T-helper 1 cell (primary cell): ENCODE results near the gene FKBP5.
A peak's percentile ranks its signal among the peaks of the same experiment; 100 is the strongest.
"Not testable (repeated sequence)": the region's sequence is repeated elsewhere in the genome, so short reads cannot be mapped to it uniquely, and the experiment has no call there.

Source experiments
- DNase-seq, 5 donors: peaks; one replicate each; pipeline ENCODE4 v3.0.0-alpha.2; 2012 to 2020

The FKBP5 gene

DNA sequence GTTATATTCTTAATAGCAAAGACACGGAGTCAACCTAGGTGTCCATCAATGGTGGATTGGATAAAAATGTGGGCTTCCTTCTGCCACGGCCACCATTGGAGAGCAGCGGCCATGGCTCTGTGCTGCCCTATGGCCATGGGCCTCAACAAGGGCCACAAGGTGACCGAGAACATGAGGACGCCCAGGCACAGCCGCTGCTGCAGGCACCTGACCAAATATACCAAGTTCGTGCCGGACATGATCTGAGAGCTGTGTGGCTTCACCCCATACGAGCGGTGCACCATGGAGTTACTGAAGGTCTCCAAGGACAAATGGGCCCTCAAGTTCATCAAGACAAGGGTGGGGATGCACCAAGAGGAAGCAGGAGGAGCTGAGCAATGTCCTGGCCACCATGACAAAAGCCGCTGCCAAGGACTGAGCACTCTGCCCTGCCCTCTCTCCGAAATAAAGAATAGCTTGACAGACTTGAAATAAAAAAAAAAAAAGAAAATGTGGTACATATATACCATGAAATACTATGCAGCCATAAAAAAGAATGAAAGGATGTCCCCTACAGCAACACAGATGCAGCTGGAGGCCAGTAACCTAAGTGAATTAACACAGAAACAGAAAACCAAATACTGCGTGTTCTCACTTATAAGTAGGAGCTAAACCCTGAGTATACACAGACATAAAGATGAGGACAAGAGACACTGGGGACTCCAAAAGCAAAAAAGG is 81.0 kb downstream of the FKBP5 start:
- DNase-seq, result no peak

GRCh38 chr6:35605600-35605999 is 83.1 kb downstream of the FKBP5 start:
- no peak for DNase-seq

DNA sequence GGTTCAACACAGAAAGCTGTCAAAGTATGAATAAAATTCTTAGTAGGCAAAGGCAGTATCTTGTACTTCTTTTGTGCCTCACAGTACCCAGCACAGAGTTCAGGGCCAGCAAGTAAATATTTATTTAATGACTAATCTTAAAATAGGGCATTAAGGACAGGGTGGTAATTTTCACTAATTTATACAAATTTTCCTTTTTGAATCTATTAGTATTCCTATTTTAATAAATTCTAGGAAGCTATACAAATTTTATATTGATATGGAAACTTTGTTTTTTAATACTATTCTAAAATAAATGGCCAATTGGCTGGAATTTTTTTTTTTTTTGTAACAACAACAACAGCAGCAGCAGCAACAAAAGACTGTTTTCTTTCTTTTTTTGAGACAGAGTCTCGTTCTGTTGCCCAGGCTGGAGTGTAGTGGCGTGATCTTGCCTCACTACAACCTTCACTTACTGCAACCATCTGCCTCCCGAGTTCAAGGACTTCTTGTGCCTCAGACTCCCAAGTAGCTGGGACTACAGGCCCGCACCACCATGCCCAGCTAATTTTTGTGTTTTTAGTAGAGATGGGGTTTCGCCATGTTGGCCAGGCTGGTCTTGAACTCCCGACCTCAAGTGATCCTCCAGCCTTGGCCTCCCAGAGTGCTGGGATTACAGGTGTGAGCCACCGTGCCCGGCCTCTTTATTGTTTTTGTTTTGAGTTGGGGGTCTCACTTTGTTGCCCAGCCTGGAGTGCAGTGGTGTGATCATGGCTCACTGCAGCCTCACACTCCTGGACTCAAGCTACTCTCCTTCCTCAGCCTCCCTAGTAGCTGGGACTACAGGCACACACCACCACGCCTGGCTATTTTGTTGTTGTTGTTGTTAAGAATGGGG is 85.2 kb downstream of the FKBP5 start:
- no peak for DNase-seq

DNA sequence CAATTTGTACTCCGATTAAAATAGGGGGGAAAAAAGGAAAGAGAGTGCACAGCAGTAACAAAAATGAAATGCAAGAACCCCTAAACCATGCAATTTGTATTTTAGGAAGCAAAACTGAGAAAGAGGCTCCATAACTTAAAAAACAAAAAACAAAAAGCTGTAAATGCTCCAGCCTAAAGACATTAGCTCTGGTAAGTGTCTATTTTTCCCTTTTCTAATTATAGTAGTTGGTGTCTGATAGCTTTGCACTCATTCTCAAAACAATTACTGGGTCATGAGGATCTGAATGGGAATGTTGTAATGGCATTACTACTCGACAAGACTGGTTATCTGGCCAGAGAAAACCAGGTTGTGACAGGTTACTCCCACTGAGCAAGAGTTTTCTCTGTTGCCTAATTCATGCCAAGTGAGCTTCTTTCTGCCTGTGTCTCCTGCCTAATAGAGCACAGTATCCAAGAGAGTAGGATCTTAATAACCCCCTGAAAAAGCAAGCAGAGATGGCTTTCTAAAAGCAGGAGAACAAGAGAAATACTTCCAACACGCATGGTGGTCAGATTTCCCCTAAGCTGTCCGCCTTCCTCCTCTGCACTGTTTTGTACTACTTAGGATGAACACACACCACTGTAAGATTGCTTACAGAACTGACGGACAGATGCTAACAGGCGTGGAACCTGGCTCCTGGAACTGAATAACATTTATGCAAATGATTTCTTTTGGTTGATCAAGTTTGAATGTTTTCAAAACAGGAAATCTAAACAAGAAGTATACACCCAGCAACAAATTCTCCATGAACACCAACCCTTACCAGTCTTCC is 86.4 kb downstream of the FKBP5 start:
- DNase-seq, result peak in 1 of 5 donors; percentile 33

DNA sequence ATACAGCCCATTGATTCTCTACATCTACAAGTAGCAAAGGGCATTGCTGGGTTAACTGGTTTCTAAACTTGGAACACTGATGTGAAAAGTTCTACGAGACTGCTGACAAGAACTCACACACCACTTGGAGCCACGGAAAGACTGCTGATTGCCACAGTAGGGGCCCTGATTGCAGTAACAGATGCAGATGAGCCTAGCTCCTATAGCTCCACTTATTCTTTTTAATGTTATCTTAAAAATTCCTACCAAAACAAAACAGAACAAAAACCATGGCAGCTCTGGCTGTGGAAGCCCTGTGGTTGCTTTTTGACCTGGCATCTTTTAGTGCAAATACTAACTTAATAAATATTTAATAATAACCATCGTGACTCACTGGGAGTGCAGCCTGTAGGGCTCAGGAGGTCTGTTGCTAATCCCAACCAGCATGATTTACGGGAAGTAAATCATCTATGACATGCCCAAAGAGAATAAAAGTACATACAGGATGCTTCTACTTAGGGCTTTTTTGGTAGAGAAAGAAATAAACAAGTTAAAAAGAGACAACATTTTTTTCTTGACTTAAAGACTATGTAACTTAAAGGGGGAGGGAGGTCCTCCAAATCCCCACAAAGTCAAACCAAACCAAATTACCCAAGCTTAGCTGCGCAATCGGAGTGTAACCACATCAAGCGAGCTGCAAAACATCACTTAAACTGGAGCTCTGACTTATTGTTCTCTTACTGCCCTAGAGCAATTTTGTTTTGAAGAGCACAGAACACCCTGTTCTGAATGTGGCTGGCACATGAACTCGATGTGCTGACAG is 87.2 kb downstream of the FKBP5 start:
- DNase-seq, result peak; percentile 19 to 81 (median 57)

DNA sequence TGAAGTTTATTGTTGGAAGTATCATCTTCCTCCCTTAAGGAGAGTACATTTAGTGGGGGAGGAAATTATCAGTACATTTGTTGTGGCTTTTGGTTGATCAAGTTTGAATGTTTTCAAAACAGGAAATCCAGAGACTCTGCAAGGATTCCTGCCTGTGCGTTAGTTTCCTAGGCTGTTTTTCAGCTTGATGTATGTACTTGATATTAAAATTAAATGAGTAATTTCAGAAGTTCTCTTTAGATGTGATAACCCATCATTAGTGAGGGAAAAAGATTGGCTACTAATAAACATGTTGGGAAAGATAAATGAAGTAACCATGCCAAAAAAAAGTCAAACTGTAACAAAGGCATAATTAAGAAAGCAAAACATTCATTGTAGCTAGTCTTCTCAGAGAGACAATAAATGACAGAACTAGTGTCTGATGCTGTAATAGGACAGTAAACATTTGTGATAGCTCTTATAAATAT is 88.0 kb downstream of the FKBP5 start:
- no peak for DNase-seq

- DNase-seq, result no peak
Observed at GRCh38 chr6:35599761-35600658, 88.7 kb downstream of the FKBP5 start.

GRCh38 chr6:35598621-35599020 is 90.1 kb downstream of the FKBP5 start:
- DNase-seq, result not testable (repeated sequence)

GRCh38 chr6:35596448-35597442 is 92.0 kb downstream of the FKBP5 start:
- DNase-seq, result no peak

- no peak for DNase-seq
Observed at GRCh38 chr6:35594503-35595186, 94.1 kb downstream of the FKBP5 start.

DNA sequence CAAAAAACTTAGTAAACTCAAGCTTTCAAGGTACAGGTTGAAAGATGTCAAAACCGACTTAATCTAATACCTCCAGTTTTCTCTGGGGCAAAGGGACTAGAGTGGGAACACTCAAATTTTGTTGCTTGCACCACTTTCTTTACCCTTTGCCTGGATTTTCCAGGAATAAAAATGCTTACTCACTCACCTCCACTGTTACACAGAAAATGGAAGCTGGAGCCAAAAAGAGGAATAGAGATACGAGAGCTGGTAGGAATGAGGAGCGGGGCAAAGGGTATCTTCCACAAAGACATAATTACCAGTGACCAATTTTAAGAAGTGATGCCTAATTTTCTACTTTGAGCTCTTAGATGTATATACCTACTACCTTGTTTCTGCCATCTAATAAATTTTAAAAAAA is 96.5 kb downstream of the FKBP5 start:
- DNase-seq, result no peak

DNA sequence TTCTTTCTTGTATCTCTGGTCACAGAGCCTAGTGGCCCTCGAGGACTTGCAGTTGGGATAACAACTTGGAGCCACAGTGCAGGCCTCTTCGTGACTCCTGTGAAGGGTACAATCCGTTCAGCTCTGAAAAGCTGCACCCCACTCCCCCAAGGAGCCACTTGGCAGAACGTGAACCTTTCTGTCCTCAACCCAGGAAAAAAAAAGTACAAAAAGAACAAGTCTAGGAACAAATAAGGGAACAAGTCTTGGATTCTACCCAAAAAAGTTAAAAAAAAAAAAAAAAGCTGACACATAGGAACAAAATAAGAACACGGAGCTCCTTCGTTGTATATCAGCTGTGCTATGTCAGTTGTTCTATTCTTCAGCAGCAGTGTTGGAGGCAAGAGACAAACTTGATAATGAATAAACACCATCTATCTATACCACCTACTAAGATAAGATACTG is 98.1 kb downstream of the FKBP5 start:
- DNase-seq, result no peak

GRCh38 chr6:35589904-35590303 is 98.8 kb downstream of the FKBP5 start:
- DNase-seq, result no peak

- DNase-seq, result no peak
Observed at GRCh38 chr6:35589201-35589739, 99.4 kb downstream of the FKBP5 start.

DNA sequence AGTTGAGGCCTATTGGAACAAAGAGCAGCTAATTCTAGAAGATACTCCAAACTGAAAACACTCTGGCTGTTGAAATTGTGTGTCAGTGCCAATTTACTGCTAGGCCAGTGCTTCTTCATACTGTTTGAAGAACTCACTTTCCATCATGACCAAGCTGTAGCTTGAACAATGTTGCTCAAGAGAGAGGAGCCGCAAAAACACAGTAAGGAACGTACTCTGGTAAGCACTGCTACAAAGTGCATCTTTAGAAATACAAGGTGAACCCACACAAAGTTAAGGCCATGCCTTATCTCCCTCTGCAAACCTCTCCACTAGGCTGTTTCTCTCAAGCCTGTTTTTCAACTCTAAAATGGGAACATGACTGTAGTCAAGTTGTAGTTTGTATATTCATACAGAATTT is 101.5 kb downstream of the FKBP5 start:
- no peak for DNase-seq

DNA sequence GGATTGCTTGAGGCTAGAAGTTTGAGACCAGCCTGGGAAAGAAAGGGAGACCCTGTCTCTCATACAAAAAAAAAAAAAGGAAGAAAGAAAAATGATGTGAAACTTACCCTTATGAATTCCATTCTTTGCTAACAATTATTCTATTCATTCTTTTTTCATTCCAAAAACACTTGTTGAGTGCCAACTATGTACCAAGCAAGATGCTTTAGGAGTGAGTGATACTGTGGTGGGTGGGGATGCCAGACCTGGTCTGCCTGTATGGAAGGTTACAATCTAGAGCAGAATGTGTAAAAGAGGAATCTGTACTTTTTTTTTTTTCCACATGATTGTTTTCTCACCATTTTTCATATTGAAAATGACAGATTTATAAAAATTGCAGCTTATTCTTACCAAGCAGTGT is 102.2 kb downstream of the FKBP5 start:
- DNase-seq, result no peak

DNA sequence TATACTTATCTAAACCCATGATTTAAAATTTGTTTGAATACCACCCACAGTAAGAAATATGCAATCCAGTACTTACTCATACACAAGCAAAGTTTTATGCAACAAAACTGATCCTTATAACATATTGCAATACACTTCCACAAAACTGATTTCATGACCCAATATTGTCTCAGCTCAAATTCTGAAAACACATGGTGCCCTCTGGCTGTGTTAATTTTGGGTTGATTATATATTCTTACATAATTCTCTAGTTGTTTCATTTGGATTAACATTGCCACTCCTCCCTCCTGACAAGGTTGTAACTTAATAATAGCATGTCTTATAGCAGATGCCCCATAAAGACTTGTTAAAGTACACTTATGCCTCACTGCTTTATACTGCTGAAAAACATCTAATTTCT is 103.1 kb downstream of the FKBP5 start:
- DNase-seq, result no peak

DNA sequence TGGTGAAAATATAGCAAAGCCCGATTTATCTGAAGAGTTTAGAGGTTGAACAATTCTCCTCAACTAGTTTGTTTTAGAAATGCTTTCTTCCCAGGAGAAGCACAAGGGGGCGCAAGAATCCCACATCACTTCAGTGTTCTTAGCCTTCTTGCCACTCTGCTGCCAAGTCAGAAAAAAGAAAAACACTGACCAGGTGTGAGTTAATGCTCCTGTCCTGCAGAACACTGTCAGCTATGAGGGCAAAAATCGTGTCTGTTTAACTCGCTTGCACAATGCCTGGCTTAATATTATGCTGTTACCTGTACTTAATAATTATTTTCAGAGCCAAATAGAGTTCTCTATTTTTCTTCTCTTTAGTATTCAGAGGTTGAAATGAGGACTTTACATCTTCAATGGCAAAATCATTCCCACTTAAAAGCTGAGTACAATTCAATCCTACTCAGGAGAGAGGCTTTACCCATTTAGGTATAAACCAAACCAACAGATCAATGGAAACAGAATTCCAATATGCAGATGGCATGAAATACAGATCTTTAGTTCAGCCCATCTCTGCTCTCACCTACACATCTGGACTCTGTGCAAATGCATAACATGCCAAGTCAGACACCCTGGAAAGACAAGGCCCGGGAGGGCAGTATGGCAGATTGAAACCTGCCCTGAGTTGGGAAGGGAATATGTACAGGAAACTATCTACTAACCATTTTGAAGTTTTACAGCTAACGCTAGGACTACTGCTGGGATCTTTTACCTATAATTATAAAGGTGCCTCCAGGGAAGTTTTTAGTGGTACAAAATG is 104.6 kb downstream of the FKBP5 start:
- peak; percentile 31 to 75 (median 61) for DNase-seq
